Endothelial cell of umbilical vein (primary cell): Measurements from ENCODE around the gene THTPA. TPM values are rescaled to one million over a fixed set of nuclear protein-coding genes. Genes with fewer than 3 reads are reported as not detected.

Experiments
- BruUV-seq: library from RNA; stranded (reverse); fragments of 400-500 nt; replicated peaks from 2 replicates; lab custom pipeline; 2021; lab: Mats Ljungman, UMichigan
- CTCF ChIA-PET: fragments of 300-600, 350-600 bp; sonication (Branson Sonifier 250); formaldehyde crosslinking; loops from one replicate; lab custom pipeline; 2021; ENCODE audit warnings: antibody characterized with exemption, inconsistent platforms; lab: Charles Lee
- POLR2A ChIA-PET: fragments of 300-600, 350-600 bp; sonication (Branson Sonifier 250); formaldehyde crosslinking; loops from one replicate; lab custom pipeline; 2021; ENCODE audit warnings: antibody characterized with exemption, inconsistent platforms; lab: Charles Lee
- DNase-seq: peaks from one replicate; pipeline ENCODE4 v3.0.0-alpha.2; 2011; ENCODE audit warnings: low read depth, low spot score
- FAIRE-seq: peaks from 2 replicates; lab custom pipeline; 2011; peaks lifted over from hg19 to GRCh38; lab: Jason Lieb, UNC
- H2AFZ ChIP-seq: 2 replicates; pipeline ENCODE4 v1.6.0; 2012; ENCODE audit warnings: low read depth, low read length, control low read depth, inconsistent platforms
- H3K27ac ChIP-seq: 2 replicates; pipeline ENCODE4 v1.5.1; 2011; ENCODE audit warnings: low read depth, mild to moderate bottlenecking, control low read depth, low read length, moderate library complexity; ENCODE audit not compliant: insufficient read depth
- H3K27me3 ChIP-seq, 2 experiments: 2 replicates each; pipeline versions ENCODE4 v1.6.0 to v1.6.1; 2011; ENCODE audit warnings: low read length in 2 of 2, mixed read lengths in 1 of 2; ENCODE audit not compliant: control insufficient read depth in 2 of 2, insufficient read depth in 2 of 2
- H3K36me3 ChIP-seq, 2 experiments: 2 replicates in 1 of 2; 3 replicates in 1 of 2; pipeline ENCODE4 v1.5.1; 2011; ENCODE audit warnings: low read length in 2 of 2, mild to moderate bottlenecking in 1 of 2, moderate library complexity in 1 of 2; ENCODE audit not compliant: control insufficient read depth in 2 of 2, insufficient read depth in 2 of 2; ENCODE audit errors: extremely low read depth in 1 of 2
- H3K4me1 ChIP-seq: 3 replicates; pipeline ENCODE4 v1.5.1; 2011; ENCODE audit warnings: mild to moderate bottlenecking, low read length; ENCODE audit not compliant: control insufficient read depth, insufficient read depth; ENCODE audit errors: extremely low read depth
- H3K4me2 ChIP-seq: 2 replicates; pipeline ENCODE4 v1.6.1; 2011; ENCODE audit warnings: low read length, control low read depth, mixed read lengths; ENCODE audit not compliant: insufficient read depth
- H3K4me3 ChIP-seq, 3 experiments: fragments of 200-600 bp in 1 of 3; sonication (generic), shearing (Covaris generic) in 1 of 3; replicated peaks in 1 of 3; 2 replicates each; pipeline ENCODE4 v1.5.1; 2011 to 2016; ENCODE audit warnings: control low read depth in 3 of 3, low read length in 3 of 3, mild to moderate bottlenecking in 2 of 3, inconsistent platforms in 1 of 3, low read depth in 1 of 3, moderate library complexity in 1 of 3; ENCODE audit not compliant: insufficient read depth in 1 of 3
- H3K79me2 ChIP-seq: 2 replicates; pipeline ENCODE4 v1.6.0; 2012; ENCODE audit warnings: low read length, inconsistent platforms; ENCODE audit not compliant: control insufficient read depth, insufficient read depth
- H3K9ac ChIP-seq: replicated peaks from 2 replicates; pipeline ENCODE3; 2011; ENCODE audit warnings: low read length, control low read depth; ENCODE audit not compliant: insufficient read depth; ENCODE audit errors: extremely low read depth
- H3K9me1 ChIP-seq: replicated peaks from 3 replicates; pipeline ENCODE4 v1.6.0; 2011; ENCODE audit warnings: mild to moderate bottlenecking, low read length; ENCODE audit not compliant: control insufficient read depth, insufficient read depth; ENCODE audit errors: extremely low read depth
- H3K9me3 ChIP-seq: replicated peaks from 2 replicates; pipeline ENCODE4 v1.5.1; 2012; ENCODE audit warnings: low read length, inconsistent platforms; ENCODE audit not compliant: control insufficient read depth, insufficient read depth
- H4K20me1 ChIP-seq: replicated peaks from 2 replicates; pipeline ENCODE3; 2011; ENCODE audit warnings: mild to moderate bottlenecking, low read length; ENCODE audit not compliant: control insufficient read depth, insufficient read depth; ENCODE audit errors: extremely low read depth
- FOS ChIP-seq: IDR thresholded peaks from 2 replicates; pipeline ENCODE4 v1.6.1; 2011; ENCODE audit warnings: mild to moderate bottlenecking, low read length, moderate library complexity, borderline replicate concordance; ENCODE audit not compliant: insufficient read depth
- GATA2 ChIP-seq: IDR thresholded peaks from 2 replicates; pipeline ENCODE4 v1.7.0; 2011; ENCODE audit warnings: low read depth, mild to moderate bottlenecking, moderate library complexity, mixed read lengths, low read length; ENCODE audit not compliant: insufficient read length, insufficient read depth
- JUN ChIP-seq: IDR thresholded peaks from 2 replicates; pipeline ENCODE4 v1.6.1; 2011; ENCODE audit warnings: borderline replicate concordance, low read depth; ENCODE audit not compliant: insufficient read length, insufficient read depth
- MYC ChIP-seq: IDR thresholded peaks from one replicate; pipeline ENCODE4 v1.6.1; 2011; ENCODE audit warnings: mild to moderate bottlenecking, low read depth, low read length
- POLR2A ChIP-seq: IDR thresholded peaks from 2 replicates; pipeline ENCODE4 v1.6.1; 2012; ENCODE audit warnings: low read depth, mild to moderate bottlenecking, control low read depth, low read length
- POLR2AphosphoS5 ChIP-seq: IDR thresholded peaks from 2 replicates; pipeline ENCODE4 v1.6.1; 2012; ENCODE audit warnings: low read depth, mild to moderate bottlenecking, control low read depth, low read length, moderate library complexity; ENCODE audit not compliant: insufficient read depth
- dilution Hi-C: fragments of 300-500 bp; cut with MboI; formaldehyde crosslinking; loops from one replicate; pipeline ENCODE4 v1.15.0; 2019; ENCODE audit warnings: low sequenced_read_pairs; ENCODE audit not compliant: extremely low pct_ligation_motif_present
- intact Hi-C: fragments of 100-400 bp; cut with micrococcal nuclease; formaldehyde crosslinking; loops from one replicate; pipeline ENCODE4 v1.10.0; 2022
- polyA plus RNA-seq, 4 experiments: library from polyadenylated mRNA; depleted of rRNA in 3 of 4; stranded (reverse) in 3 of 4; unstranded in 1 of 4; fragments of >200 nt; gene quantifications; 2 replicates each; pipeline versions ENCODE4 v1.2.1 to v1.2.3, GENCODE V29; 2011 to 2012; ENCODE audit warnings: missing spikeins in 1 of 4
- total RNA-seq: library from RNA; stranded (reverse); gene quantifications from 2 replicates; pipeline ENCODE4 v1.2.3, GENCODE V29; 2021
- TF ChIP-seq, protein P1 (sequence below): IDR thresholded peaks from 2 replicates; pipeline ENCODE4 v1.6.1; 2011; ENCODE audit not compliant: insufficient read depth, insufficient read length
- TF ChIP-seq, protein P2 (sequence below), 2 donors: IDR thresholded peaks; 1 replicate in 1 of 2; 2 replicates in 1 of 2; pipeline ENCODE4 v1.5.1; 2011; ENCODE audit warnings: low read length in 2 of 2, mild to moderate bottlenecking in 2 of 2, moderate library complexity in 2 of 2, control low read depth in 1 of 2, inconsistent platforms in 1 of 2, low read depth in 1 of 2; ENCODE audit not compliant: insufficient read depth in 1 of 2; ENCODE audit errors: extremely low read depth in 1 of 2

Gene THTPA
- total and polyA plus RNA-seq, 2 donors (not counting 3 experiments of a cell fraction or from before 2014, with no cell fraction given) = 10.8 to 12.5 TPM

GRCh38 chr14:23518709-23519108 is 37.4 kb upstream of the THTPA start:
- no peak for FAIRE-seq
- CTCF ChIA-PET = no interaction called here
- dilution Hi-C loops = no loop called here

DNA sequence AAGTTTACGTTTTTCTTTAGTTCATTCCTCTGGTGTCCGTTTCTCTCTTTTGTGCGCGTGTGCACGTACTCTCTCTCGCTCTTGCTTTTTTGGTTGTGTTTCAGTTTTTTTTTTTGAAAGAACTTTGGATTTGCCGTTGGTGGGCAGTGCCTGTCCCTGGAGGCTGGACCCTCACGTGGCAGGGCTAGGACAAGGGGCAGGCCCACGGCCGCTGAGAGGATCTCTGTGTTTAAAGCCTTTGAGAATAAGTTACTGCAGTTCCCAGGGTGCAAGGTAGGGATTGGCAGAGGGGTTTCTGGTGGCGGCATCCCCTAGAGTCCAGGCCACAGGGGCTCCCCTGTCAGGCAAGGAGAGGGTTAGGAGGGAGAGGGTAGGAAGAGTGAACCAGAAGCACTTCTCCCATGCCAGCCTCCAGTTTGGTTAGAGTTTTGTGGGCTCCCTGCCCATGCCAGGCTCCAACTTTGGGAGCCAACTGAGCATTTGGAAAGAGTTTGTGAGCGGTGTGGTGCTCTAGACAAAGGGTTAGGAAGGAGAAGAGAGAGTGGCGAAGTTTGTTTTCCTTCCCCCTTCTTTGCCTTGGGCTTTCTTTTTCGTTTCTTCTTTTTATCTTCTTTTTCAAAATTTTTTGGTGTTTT is 35.1 kb upstream of the THTPA start:
- Histone ChIP-seq H3K36me3 (no peaks in the 10 kb centered on the region), H3K9ac (no peak overlapping the region), H3K9me3 (no peaks in the 10 kb centered on the region), H3K79me2 (no peaks in the 10 kb centered on the region), H3K27ac (no peak overlapping the region), H3K9me1 (no peaks in the 10 kb centered on the region), H2AFZ (no peak overlapping the region), H3K4me1 (no peaks in the 10 kb centered on the region), H3K27me3 (no peaks in the 10 kb centered on the region), H3K4me3 (no peak overlapping the region), H3K4me2 (no peak overlapping the region), H4K20me1 (no peaks in the 10 kb centered on the region)
- BruUV-seq = no TSS peak
- dilution Hi-C loops = no loop called here
- ChIA-PET POLR2A (no interaction called here), CTCF (no interaction called here)
- intact Hi-C loops = no loop called here
- FAIRE-seq = no peak
- TF ChIP-seq, protein P1, sequence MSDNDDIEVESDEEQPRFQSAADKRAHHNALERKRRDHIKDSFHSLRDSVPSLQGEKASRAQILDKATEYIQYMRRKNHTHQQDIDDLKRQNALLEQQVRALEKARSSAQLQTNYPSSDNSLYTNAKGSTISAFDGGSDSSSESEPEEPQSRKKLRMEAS = no peak
- TF ChIP-seq POLR2AphosphoS5 (no peak), MYC (no peak), POLR2A (no peak), JUN (no peak), GATA2 (no peak), FOS (no peak)
- TF ChIP-seq, protein P2, sequence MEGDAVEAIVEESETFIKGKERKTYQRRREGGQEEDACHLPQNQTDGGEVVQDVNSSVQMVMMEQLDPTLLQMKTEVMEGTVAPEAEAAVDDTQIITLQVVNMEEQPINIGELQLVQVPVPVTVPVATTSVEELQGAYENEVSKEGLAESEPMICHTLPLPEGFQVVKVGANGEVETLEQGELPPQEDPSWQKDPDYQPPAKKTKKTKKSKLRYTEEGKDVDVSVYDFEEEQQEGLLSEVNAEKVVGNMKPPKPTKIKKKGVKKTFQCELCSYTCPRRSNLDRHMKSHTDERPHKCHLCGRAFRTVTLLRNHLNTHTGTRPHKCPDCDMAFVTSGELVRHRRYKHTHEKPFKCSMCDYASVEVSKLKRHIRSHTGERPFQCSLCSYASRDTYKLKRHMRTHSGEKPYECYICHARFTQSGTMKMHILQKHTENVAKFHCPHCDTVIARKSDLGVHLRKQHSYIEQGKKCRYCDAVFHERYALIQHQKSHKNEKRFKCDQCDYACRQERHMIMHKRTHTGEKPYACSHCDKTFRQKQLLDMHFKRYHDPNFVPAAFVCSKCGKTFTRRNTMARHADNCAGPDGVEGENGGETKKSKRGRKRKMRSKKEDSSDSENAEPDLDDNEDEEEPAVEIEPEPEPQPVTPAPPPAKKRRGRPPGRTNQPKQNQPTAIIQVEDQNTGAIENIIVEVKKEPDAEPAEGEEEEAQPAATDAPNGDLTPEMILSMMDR (IDR thresholded peaks at IDR 0.05; ENCODE audit: extremely low read depth in 1 of 2, insufficient read depth in 1 of 2, low read depth in 1 of 2, low read length in 2 of 2) = no peak
- no peak for DNase-seq

More at GRCh38 chr14:23518709-23519108, 37.4 kb upstream of the THTPA start:
- Histone ChIP-seq H3K27me3 (no peaks in the 10 kb centered on the region), H3K4me2 (no peak overlapping the region), H3K9me3 (no peaks in the 10 kb centered on the region), H2AFZ (no peak overlapping the region), H3K9me1 (no peaks in the 10 kb centered on the region), H3K9ac (no peak overlapping the region), H3K27ac (no peak overlapping the region), H3K4me1 (no peaks in the 10 kb centered on the region), H4K20me1 (no peaks in the 10 kb centered on the region), H3K4me3 (no peak overlapping the region), H3K79me2 (no peaks in the 10 kb centered on the region), H3K36me3 (no peaks in the 10 kb centered on the region)
- no peak for DNase-seq
- BruUV-seq = no TSS peak
- POLR2A ChIA-PET = no interaction called here
- TF ChIP-seq, protein P2 (IDR thresholded peaks at IDR 0.05; ENCODE audit: extremely low read depth in 1 of 2, insufficient read depth in 1 of 2, low read depth in 1 of 2, low read length in 2 of 2) = no peak
- TF ChIP-seq POLR2A (no peak), POLR2AphosphoS5 (no peak), FOS (no peak), GATA2 (no peak)
- intact Hi-C loops = no loop called here
